Erythroblast (primary cell): Measurements from ENCODE around the gene TNFRSF18.

ENCODE experiments used
- DNase-seq, 2 experiments: peaks; one replicate each; lab custom pipeline; 2025; lab: John Stamatoyannopoulos, UW
- GATA1 ChIP-seq: IDR thresholded peaks from 2 replicates; pipeline ENCODE4 v1.6.1; 2011; ENCODE audit warnings: low read depth, mild to moderate bottlenecking, control low read depth, low read length, moderate library complexity
- POLR2A ChIP-seq: IDR thresholded peaks from 2 replicates; pipeline ENCODE4 v1.6.1; 2011; ENCODE audit warnings: mild to moderate bottlenecking, low read length

Gene TNFRSF18

GRCh38 chr1:1218524-1219200 is 12.3 kb upstream of the TNFRSF18 start:
- no peak for TF ChIP-seq POLR2A
- TF ChIP-seq GATA1 = no peak
- DNase-seq = no peak

DNA sequence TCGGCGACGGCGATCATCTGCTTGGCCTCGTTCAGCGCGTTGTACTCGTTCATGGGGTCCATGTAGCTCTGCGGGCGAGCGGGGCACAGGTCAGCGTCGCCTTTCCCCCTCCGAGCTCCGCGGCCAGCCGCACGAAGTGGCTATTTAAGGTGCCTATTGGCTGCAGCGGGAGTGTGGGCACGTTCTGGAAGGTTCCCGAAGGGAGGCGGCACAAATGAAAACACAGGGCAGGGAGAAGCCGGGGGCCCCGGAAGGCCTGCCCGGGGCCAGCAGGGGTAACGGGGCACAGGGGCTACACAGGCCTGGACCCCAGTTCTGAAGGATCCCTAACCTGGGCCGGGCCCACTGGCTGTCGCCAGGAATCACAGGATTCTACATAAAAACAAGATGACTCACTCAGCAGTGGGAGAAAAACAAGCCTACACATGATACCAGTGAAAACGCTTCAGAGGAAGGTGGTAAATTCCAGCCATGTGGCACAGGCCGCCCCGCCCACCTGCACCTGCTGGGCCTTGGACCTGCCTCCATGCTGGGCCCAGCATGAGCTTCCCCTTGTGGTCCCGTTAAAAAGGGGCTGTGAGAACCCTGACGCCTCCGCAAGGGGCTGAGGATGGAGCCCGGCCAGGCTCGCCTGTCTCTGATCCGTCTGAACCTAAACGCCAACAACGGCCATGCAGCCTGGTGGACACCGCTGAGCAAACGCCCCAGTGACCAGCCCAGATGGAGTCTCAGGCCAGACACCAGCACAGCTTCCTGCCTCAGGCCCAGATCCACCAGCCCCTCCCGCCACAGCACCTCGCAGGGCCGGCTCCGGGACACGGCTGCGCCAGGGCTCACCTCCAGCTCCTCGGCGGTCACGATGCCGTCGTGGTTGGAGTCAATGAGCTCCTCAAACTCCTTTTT is 11.5 kb upstream of the TNFRSF18 start:
- DNase-seq = no peak
- no peak for TF ChIP-seq GATA1
- TF ChIP-seq POLR2A = no peak

GRCh38 chr1:1216770-1217620 is 10.6 kb upstream of the TNFRSF18 start:
- TF ChIP-seq POLR2A (no peak), GATA1 (no peak)
- DNase-seq = no peak

DNA sequence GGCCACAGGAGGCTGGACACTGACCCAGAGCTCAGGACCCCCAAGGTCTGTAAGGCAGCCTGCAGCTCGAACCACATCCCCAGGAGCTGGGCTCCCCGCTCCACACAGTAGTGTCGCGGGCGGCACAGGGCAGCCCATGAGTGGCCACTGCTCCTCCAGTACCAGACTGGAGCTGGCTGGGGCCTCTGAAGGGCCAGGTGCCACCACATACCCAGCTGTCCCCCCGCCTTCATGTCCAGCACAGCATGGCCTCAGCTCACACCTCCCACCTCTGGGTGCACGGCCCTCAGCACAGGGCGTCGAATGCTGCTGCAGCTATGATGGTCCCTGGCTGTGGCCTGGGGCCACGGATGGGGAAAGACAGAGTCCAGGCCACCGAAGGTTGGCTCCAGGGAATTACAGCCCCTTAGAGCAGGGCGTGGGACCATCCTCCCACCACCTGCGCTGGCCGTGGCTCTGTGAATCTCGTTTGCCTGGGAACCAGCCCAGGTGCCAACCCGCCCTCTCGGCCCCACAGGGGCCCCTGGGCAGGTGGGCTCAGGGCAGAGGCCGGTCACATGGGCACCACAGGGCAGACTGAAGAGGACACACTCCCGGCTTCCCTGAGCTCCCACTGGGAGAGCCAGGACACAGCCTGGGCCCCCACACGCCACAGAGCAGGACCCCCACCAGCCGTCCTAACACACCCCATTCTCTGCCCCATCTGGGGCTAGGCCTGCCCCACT is 9.7 kb upstream of the TNFRSF18 start:
- no peak for DNase-seq
- no peak for TF ChIP-seq GATA1
- TF ChIP-seq POLR2A = no peak

DNA sequence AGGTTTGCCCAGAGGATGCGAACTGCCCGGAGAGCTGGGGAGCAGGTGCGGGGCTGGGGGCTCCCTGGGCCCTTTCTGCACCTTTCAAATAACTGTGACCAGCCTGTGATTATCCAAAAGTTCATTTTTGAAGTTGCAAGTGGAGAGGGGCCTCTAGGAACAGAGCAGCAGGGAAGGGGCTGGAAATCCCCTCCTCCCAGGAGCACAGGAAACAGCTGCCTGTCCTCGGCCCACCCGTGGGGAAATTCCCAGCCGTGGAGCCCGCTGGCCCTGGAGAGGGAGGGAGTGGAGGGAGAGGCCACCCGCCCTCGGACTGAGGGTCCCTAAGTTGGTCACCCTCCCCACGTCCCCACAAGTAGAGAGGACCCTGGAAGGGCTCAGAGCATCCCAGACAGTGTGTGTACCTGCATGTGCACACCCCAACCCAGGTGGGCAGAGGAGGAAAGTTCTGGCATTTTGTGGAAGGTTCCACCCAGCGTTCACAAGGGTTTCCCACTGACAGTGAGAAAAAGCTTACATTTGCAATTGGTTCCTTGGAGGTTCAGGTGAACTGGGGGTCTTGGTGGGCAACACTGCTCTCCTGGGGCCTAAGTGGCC is 8.8 kb upstream of the TNFRSF18 start:
- no peak for DNase-seq
- no peak for TF ChIP-seq POLR2A

- DNase-seq = no peak
- TF ChIP-seq POLR2A (no peak), GATA1 (no peak)
Observed at GRCh38 chr1:1213345-1214265, 7.2 kb upstream of the TNFRSF18 start, which contains the start of gene TNFRSF4. TSS of gene TNFRSF4 (minus strand) at chr1:1214153. CDS start at chr1:1214127, 26 bp downstream.

DNA sequence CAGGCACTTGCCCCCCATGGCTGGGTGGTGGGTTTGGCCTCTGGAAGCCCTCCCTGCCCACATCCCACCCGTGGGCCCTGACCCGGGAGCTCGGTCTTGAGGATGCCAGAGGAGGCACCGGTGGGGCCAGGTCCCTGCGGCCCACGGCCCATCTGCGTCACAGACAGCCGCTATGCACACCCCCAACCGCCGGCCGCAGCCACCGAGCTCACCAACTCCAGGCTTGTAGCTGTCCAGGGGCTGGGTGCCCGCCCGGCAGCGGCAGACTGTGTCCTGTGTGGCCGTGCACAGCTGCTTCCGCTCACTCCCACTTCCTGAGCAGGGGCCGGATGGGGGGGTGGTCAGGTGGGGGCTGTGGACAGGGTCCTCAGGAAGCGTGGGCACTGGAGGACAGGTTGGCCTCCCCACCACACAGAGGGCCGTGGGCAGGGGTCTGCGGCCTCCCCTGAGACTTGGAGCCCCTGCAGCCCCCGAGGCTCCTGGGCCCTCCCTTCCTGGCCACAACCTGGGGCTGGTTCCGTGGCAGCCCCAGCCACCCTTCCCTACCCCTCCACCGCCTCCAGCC is 6.5 kb upstream of the TNFRSF18 start:
- TF ChIP-seq GATA1 (no peak), POLR2A (no peak)
- DNase-seq = peak in 1 of 2 experiments; percentile 16

GRCh38 chr1:1211541-1212441 is 5.4 kb upstream of the TNFRSF18 start:
- no peak for TF ChIP-seq GATA1
- no peak for TF ChIP-seq POLR2A
- DNase-seq = no peak

DNA sequence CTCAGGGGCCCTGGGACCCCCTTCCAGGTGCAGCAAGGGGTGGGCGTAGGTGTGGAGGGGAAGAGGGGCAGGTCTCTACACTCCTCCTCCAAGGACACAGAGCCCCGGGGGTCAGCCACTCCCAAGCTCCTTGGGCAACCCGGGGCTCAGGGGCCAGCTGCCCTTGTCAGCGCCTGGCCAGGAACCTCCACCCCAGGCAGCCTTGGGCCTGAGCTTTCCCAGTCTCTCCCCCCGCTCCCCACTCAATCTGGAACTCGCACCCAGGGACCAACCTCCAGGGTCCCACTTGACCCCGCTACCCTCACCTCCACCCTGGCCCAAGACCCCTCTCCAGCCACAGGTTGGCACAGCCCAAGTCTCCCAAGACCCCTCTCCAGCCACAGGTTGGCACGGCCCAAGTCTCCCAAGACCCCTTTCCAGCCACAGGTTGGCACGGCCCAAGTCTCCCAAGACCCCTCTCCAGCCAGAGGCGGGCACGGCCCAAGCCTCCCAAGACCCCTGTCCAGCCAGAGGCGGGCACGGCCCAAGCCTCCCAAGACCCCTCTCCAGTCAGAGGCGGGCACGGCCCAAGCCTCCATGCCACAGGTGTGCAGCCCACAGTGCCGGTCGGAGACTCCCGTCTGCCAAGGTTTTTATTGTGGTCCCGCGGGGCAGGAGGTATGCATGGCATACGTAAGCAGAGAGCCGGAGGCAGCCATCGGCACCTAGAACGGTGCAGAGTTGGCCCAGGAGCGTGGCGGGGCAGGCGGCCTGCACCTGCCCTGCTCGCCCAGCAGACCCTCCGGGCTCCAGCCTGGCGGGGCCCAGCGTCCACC is 4.5 kb upstream of the TNFRSF18 start:
- TF ChIP-seq GATA1 = no peak
- no peak for TF ChIP-seq POLR2A
- no peak for DNase-seq
